Astrocyte of the spinal cord (primary cell): Measurements from ENCODE around the gene TMEM175.

Experiments used
- DNase-seq: peaks from one replicate; pipeline ENCODE4 v3.0.0; 2011; ENCODE audit warnings: low read depth, low spot score
- H3K4me3 ChIP-seq: 2 replicates; pipeline ENCODE4 v1.5.1; 2011; ENCODE audit warnings: low read depth, mild to moderate bottlenecking, low read length, moderate library complexity
- CTCF ChIP-seq: IDR thresholded peaks from 2 replicates; pipeline ENCODE4 v1.5.1; 2012; ENCODE audit warnings: low read depth, mild to moderate bottlenecking, low read length, inconsistent platforms
- in situ Hi-C: cut with HindIII; loops from 2 replicates; pipeline ENCODE4 v1.10.0; 2017; ENCODE audit warnings: low sequenced_read_pairs

TMEM175 gene

GRCh38 chr4:946103-946450 lies 13.8 kb downstream of the TMEM175 start:
- no peak for TF ChIP-seq CTCF
- in situ Hi-C loops, result no loop called here
- H3K4me3 ChIP-seq, result no peak overlapping the region
- no peak for DNase-seq

- TF ChIP-seq CTCF, result no peak
- no peak for DNase-seq
- in situ Hi-C loops, result no loop called here
- H3K4me3 ChIP-seq, result no peak overlapping the region
Measured at GRCh38 chr4:946517-947471, 14.5 kb downstream of the TMEM175 start.

GRCh38 chr4:947491-947971 lies 15.3 kb downstream of the TMEM175 start:
- no peak overlapping the region for H3K4me3 ChIP-seq
- in situ Hi-C loops, result no loop called here
- no peak for TF ChIP-seq CTCF
- DNase-seq, result no peak

GRCh38 chr4:948101-948935 lies 16.1 kb downstream of the TMEM175 start:
- H3K4me3 ChIP-seq, result no peak overlapping the region
- no peak for DNase-seq
- in situ Hi-C loops, result no loop called here
- no peak for TF ChIP-seq CTCF

- in situ Hi-C loops, result no loop called here
- TF ChIP-seq CTCF, result no peak
- no peak overlapping the region for H3K4me3 ChIP-seq
- DNase-seq, result no peak
Measured at GRCh38 chr4:948936-949300, 16.7 kb downstream of the TMEM175 start.

- no peak for TF ChIP-seq CTCF
- H3K4me3 ChIP-seq, result no peak overlapping the region
- in situ Hi-C loops, result no loop called here
- DNase-seq, result no peak
Measured at GRCh38 chr4:949656-950055, 17.4 kb downstream of the TMEM175 start.
